A549 (cell line): ENCODE measurements around the gene HSD17B1.

Experiments
- CTCF ChIP-seq: fragments of >200 bp; sonication (Bioruptor Twin); formaldehyde crosslinking; IDR thresholded peaks from 3 replicates; pipeline ENCODE4 v1.5.1; 2016
- POLR2A ChIP-seq: IDR thresholded peaks from 2 replicates; pipeline ENCODE4 v1.6.1; 2012; ENCODE audit warnings: mild to moderate bottlenecking, low read length

GRCh38 chr17:42573095-42573494 lies 20.4 kb downstream of the HSD17B1 start:
- TF ChIP-seq CTCF = no peak
- no peak for TF ChIP-seq POLR2A
